HEK293 (cell line): Measurements from ENCODE around the gene ANP32B.

ENCODE experiments used
- CTCF ChIA-PET: fragments of 350-600 bp; formaldehyde crosslinking; extraction: SDS; loops from one replicate; lab custom pipeline; 2021; ENCODE audit warnings: antibody characterized with exemption; lab: Yijun Ruan, JAX
- POLR2A ChIA-PET: fragments of 300-600 bp; formaldehyde crosslinking; extraction: SDS; loops from one replicate; lab custom pipeline; 2020; ENCODE audit warnings: antibody characterized with exemption, inconsistent platforms; lab: Yijun Ruan, JAX
- H3K27ac ChIP-seq: fragments of 200-500 bp; sonication (Bioruptor generic); 2 replicates; pipeline ENCODE4 v1.5.1; 2014; ENCODE audit warnings: low read depth, low read length, control low read depth, inconsistent platforms; ENCODE audit errors: extremely low read depth
- H3K36me3 ChIP-seq, 2 experiments: fragments of 200-500 bp in 1 of 2; sonication (Bioruptor generic) in 1 of 2; 1 replicate in 1 of 2; 2 replicates in 1 of 2; pipeline ENCODE4 v1.5.1; 2014 to 2017; ENCODE audit warnings: inconsistent platforms in 2 of 2, low read length in 2 of 2; ENCODE audit not compliant: control insufficient read depth in 2 of 2, insufficient read depth in 1 of 2
- H3K4me1 ChIP-seq: fragments of 200-500 bp; sonication (Bioruptor generic); 2 replicates; pipeline ENCODE4 v1.5.1; 2014; ENCODE audit warnings: mild to moderate bottlenecking, low read length, inconsistent platforms; ENCODE audit not compliant: control insufficient read depth, insufficient read depth
- H3K4me3 ChIP-seq: 2 replicates; pipeline ENCODE4 v1.5.1; 2011; ENCODE audit warnings: low read depth, mild to moderate bottlenecking, control low read depth, low read length, moderate library complexity
- H3K9me3 ChIP-seq: fragments of 200-500 bp; sonication (Bioruptor generic); 2 replicates; pipeline ENCODE4 v1.5.1; 2014; ENCODE audit warnings: low read depth, low read length, inconsistent platforms; ENCODE audit not compliant: control insufficient read depth, insufficient read depth
- OVOL3 ChIP-seq: fragments of 450-650 bp; formaldehyde crosslinking; IDR thresholded peaks from 2 replicates; pipeline ENCODE4 v1.5.1; 2016; ENCODE audit warnings: missing biosample characterization, missing genetic modification characterization
- PATZ1 ChIP-seq: fragments of 450-650 bp; formaldehyde crosslinking; IDR thresholded peaks from 2 replicates; pipeline ENCODE4 v1.5.1; 2016; ENCODE audit warnings: missing biosample characterization, missing genetic modification characterization
- PBX3 ChIP-seq: sonication (generic); formaldehyde crosslinking; IDR thresholded peaks from 2 replicates; pipeline ENCODE4 v1.8.1; 2022; ENCODE audit warnings: mild to moderate bottlenecking, moderate library complexity, missing genetic modification reagents
- PRDM1 ChIP-seq: fragments of 450-650 bp; formaldehyde crosslinking; IDR thresholded peaks from 2 replicates; pipeline ENCODE4; 2016; ENCODE audit warnings: missing biosample characterization, missing genetic modification characterization
- PRDM10 ChIP-seq: fragments of 450-650 bp; formaldehyde crosslinking; IDR thresholded peaks from 2 replicates; pipeline ENCODE4 v1.5.1; 2016; ENCODE audit warnings: missing biosample characterization, missing genetic modification characterization
- PRDM6 ChIP-seq: fragments of 450-650 bp; formaldehyde crosslinking; IDR thresholded peaks from 2 replicates; pipeline ENCODE4 v1.5.1; 2017; ENCODE audit warnings: missing biosample characterization, missing genetic modification characterization
- SP2 ChIP-seq: fragments of 450-650 bp; formaldehyde crosslinking; IDR thresholded peaks from 2 replicates; pipeline ENCODE4 v1.5.1; 2016; ENCODE audit warnings: missing biosample characterization, missing genetic modification characterization
- WT1 ChIP-seq: fragments of 450-650 bp; formaldehyde crosslinking; IDR thresholded peaks from 2 replicates; pipeline ENCODE4 v1.5.1; 2016; ENCODE audit warnings: missing biosample characterization, missing genetic modification characterization
- ZBTB1 ChIP-seq: fragments of 450-650 bp; formaldehyde crosslinking; IDR thresholded peaks from 2 replicates; pipeline ENCODE4 v1.5.1; 2016; ENCODE audit warnings: missing biosample characterization, missing genetic modification characterization
- ZBTB26 ChIP-seq: fragments of 450-650 bp; formaldehyde crosslinking; optimal IDR thresholded peaks from 2 replicates; pipeline ENCODE3; 2016; ENCODE audit warnings: missing biosample characterization, mild to moderate bottlenecking, missing genetic modification characterization
- ZNF138 ChIP-seq: fragments of 450-650 bp; formaldehyde crosslinking; IDR thresholded peaks from 2 replicates; pipeline ENCODE4 v1.5.1; 2016; ENCODE audit warnings: missing biosample characterization, missing genetic modification characterization, borderline replicate concordance
- ZNF18 ChIP-seq: fragments of 450-650 bp; formaldehyde crosslinking; IDR thresholded peaks from 2 replicates; pipeline ENCODE4 v1.5.1; 2016; ENCODE audit warnings: missing biosample characterization, missing genetic modification characterization
- ZNF211 ChIP-seq: fragments of 450-650 bp; formaldehyde crosslinking; IDR thresholded peaks from 2 replicates; pipeline ENCODE4 v1.5.1; 2016; ENCODE audit warnings: low read depth, missing biosample characterization, missing genetic modification characterization
- ZNF302 ChIP-seq: fragments of 450-650 bp; formaldehyde crosslinking; IDR thresholded peaks from 2 replicates; pipeline ENCODE4 v1.5.1; 2016; ENCODE audit warnings: missing biosample characterization, missing genetic modification characterization, low read depth
- ZNF555 ChIP-seq: fragments of 450-650 bp; formaldehyde crosslinking; conservative IDR thresholded peaks from 2 replicates; pipeline ENCODE4 v1.5.1; 2017; ENCODE audit warnings: missing biosample characterization, mild to moderate bottlenecking, missing genetic modification characterization, inconsistent platforms
- ZNF560 ChIP-seq: fragments of 450-650 bp; formaldehyde crosslinking; IDR thresholded peaks from 2 replicates; pipeline ENCODE4 v1.5.1; 2017; ENCODE audit warnings: missing biosample characterization, missing genetic modification characterization, borderline replicate concordance
- ZNF660 ChIP-seq: fragments of 450-650 bp; IDR thresholded peaks from 2 replicates; pipeline ENCODE4 v1.5.1; 2018; ENCODE audit warnings: missing biosample characterization, mild to moderate bottlenecking, missing genetic modification characterization
- ZNF692 ChIP-seq: fragments of 450-650 bp; formaldehyde crosslinking; IDR thresholded peaks from 2 replicates; pipeline ENCODE4 v1.5.1; 2016; ENCODE audit warnings: missing biosample characterization, missing genetic modification characterization
- ZSCAN16 ChIP-seq: fragments of 450-650 bp; formaldehyde crosslinking; IDR thresholded peaks from 2 replicates; pipeline ENCODE4 v1.5.1; 2016; ENCODE audit warnings: missing biosample characterization, missing genetic modification characterization
- ZSCAN30 ChIP-seq: fragments of 450-650 bp; IDR thresholded peaks from 2 replicates; pipeline ENCODE4 v1.5.1; 2018; ENCODE audit warnings: missing biosample characterization, mild to moderate bottlenecking, missing genetic modification characterization, moderate library complexity
- ZXDB ChIP-seq: fragments of 450-650 bp; formaldehyde crosslinking; IDR thresholded peaks from 2 replicates; pipeline ENCODE4 v1.5.1; 2016; ENCODE audit warnings: missing biosample characterization, missing genetic modification characterization

Gene ANP32B

GRCh38 chr9:98002808-98003207 is 19.7 kb downstream of the ANP32B start (continued):
- TF ChIP-seq PRDM10 (tag by site-specific recombination) (no peak), ZSCAN16 (tag by site-specific recombination) (no peak), ZNF692 (tag by site-specific recombination) (no peak), ZBTB1 (tag by site-specific recombination) (no peak), SP2 (tag by site-specific recombination) (no peak)

GRCh38 chr9:98006127-98006796 is 23.1 kb downstream of the ANP32B start:
- H3K4me3 ChIP-seq, result no peak overlapping the region
- POLR2A ChIA-PET, result interaction anchor here (1.0 kb wide), 1 partner anchor 23 kb away, joined by 5 read pairs; the partner anchor contains the start of gene ANP32B
- no peaks in the 10 kb centered on the region for H3K9me3 ChIP-seq
- no peak overlapping the region for H3K27ac ChIP-seq
- H3K36me3 ChIP-seq, result peaks cover 15 to 100% of the 10 kb centered on the region in 2 experiments
- H3K4me1 ChIP-seq, result no peaks in the 10 kb centered on the region
- CTCF ChIA-PET, result interaction anchor here (0.7 to 1.6 kb wide), 4 partner anchors 14 to 1409 kb away, joined by 3 to 5 read pairs (median 4); partner anchors contain the start of gene TRMO
- TF ChIP-seq ZXDB (tag by site-specific recombination) (no peak), ZBTB26 (tag by site-specific recombination) (no peak), PRDM6 (tag by site-specific recombination) (no peak), ZNF660 (tag by site-specific recombination) (no peak), WT1 (no peak), PBX3 (CRISPR knock-in tag) (no peak), ZSCAN30 (tag by site-specific recombination) (no peak), ZNF560 (tag by site-specific recombination) (no peak), PRDM1 (tag by site-specific recombination) (no peak), ZNF211 (tag by site-specific recombination) (no peak), ZNF302 (tag by site-specific recombination) (no peak), ZNF18 (tag by site-specific recombination) (no peak), PATZ1 (tag by site-specific recombination) (no peak), ZNF138 (tag by site-specific recombination) (no peak), OVOL3 (tag by site-specific recombination) (no peak), ZNF555 (no peak)
